H1 (cell line): ENCODE results near the gene RALGAPB. TPM values are rescaled to one million over a fixed set of nuclear protein-coding genes. Genes with fewer than 3 reads are reported as not detected.

Experiments used
- CTCF ChIA-PET: fragments of 300-600 bp; sonication (Branson Sonifier 250); formaldehyde crosslinking; loops from one replicate; lab custom pipeline; 2021; ENCODE audit not compliant: partially characterized antibody; lab: Charles Lee
- POLR2A ChIA-PET: fragments of 300-600 bp; sonication (Branson Sonifier 250); formaldehyde crosslinking; loops from one replicate; lab custom pipeline; 2021; ENCODE audit warnings: inconsistent platforms; ENCODE audit not compliant: partially characterized antibody; lab: Charles Lee
- DNase-seq, 2 experiments: peaks; one replicate each; pipeline versions ENCODE4 v3.0.0 to v3.0.0-alpha.2; 2010 to 2022; ENCODE audit warnings: low spot score in 2 of 2, low read depth in 1 of 2, mixed read lengths in 1 of 2
- FAIRE-seq: peaks from 2 replicates; lab custom pipeline; 2011; peaks lifted over from hg19 to GRCh38; lab: Jason Lieb, UNC
- H2AFZ ChIP-seq: 2 replicates; pipeline ENCODE4 v1.8.1; 2012; ENCODE audit warnings: low read length, inconsistent platforms
- H2AK5ac ChIP-seq: 2 replicates; pipeline ENCODE4 v1.6.1; 2013; ENCODE audit warnings: low read depth, low read length
- H2BK120ac ChIP-seq: replicated peaks from 2 replicates; pipeline ENCODE3; 2013; ENCODE audit warnings: low read depth, low read length, inconsistent platforms
- H2BK12ac ChIP-seq: 2 replicates; pipeline ENCODE4 v1.6.1; 2013; ENCODE audit warnings: low read depth, low read length
- H2BK15ac ChIP-seq: 2 replicates; pipeline ENCODE4 v1.6.1; 2013; ENCODE audit warnings: low read length
- H2BK20ac ChIP-seq: 2 replicates; pipeline ENCODE4 v1.6.1; 2013; ENCODE audit warnings: low read length
- H2BK5ac ChIP-seq: 2 replicates; pipeline ENCODE4 v1.6.1; 2013; ENCODE audit warnings: low read depth, low read length
- H3K14ac ChIP-seq: 2 replicates; pipeline ENCODE4 v1.6.1; 2013; ENCODE audit warnings: inconsistent platforms; ENCODE audit not compliant: insufficient read length
- H3K18ac ChIP-seq: 2 replicates; pipeline ENCODE4 v1.6.1; 2013; ENCODE audit warnings: low read length; ENCODE audit errors: extremely low read depth
- H3K23ac ChIP-seq: 2 replicates; pipeline ENCODE4 v1.6.1; 2013; ENCODE audit warnings: inconsistent platforms; ENCODE audit not compliant: insufficient read length
- H3K23me2 ChIP-seq: 2 replicates; pipeline ENCODE4 v1.6.1; 2013; ENCODE audit warnings: low read depth, low read length
- H3K27ac ChIP-seq: 2 replicates; pipeline ENCODE4 v1.6.1; 2011; ENCODE audit warnings: low read depth, low read length, inconsistent platforms
- H3K27me3 ChIP-seq, 4 experiments: replicated peaks in 1 of 4; 1 replicate in 1 of 4; 2 replicates in 3 of 4; pipeline versions ENCODE4 v1.6.1 to v1.8.1; 2011 to 2013; ENCODE audit warnings: low read length in 3 of 4, mild to moderate bottlenecking in 3 of 4, inconsistent platforms in 2 of 4, mixed read lengths in 2 of 4, moderate library complexity in 1 of 4; ENCODE audit not compliant: control insufficient read depth in 3 of 4, insufficient read depth in 3 of 4; ENCODE audit errors: extremely low read depth in 1 of 4
- H3K36me3 ChIP-seq, 4 experiments: 2 replicates each; pipeline versions ENCODE4 v1.6.1 to v1.8.1; 2011 to 2013; ENCODE audit warnings: mild to moderate bottlenecking in 4 of 4, low read length in 3 of 4, moderate library complexity in 2 of 4, control low read depth in 1 of 4, inconsistent platforms in 1 of 4; ENCODE audit not compliant: insufficient read depth in 4 of 4, control insufficient read depth in 2 of 4
- H3K4ac ChIP-seq: replicated peaks from 2 replicates; pipeline ENCODE3; 2013; ENCODE audit warnings: low read length, low read depth, mixed read lengths, inconsistent platforms; ENCODE audit not compliant: insufficient read length
- H3K4me1 ChIP-seq, 4 experiments: replicated peaks in 1 of 4; 1 replicate in 1 of 4; 2 replicates in 3 of 4; pipeline versions ENCODE4 v1.6.1 to v1.8.1; 2011 to 2013; ENCODE audit warnings: low read length in 3 of 4, inconsistent platforms in 2 of 4, mixed read lengths in 1 of 4; ENCODE audit not compliant: insufficient read depth in 4 of 4, control insufficient read depth in 3 of 4
- H3K4me2 ChIP-seq, 2 experiments: 2 replicates each; pipeline versions ENCODE4 v1.6.1 to v1.8.1; 2011 to 2013; ENCODE audit warnings: low read depth in 2 of 2, low read length in 2 of 2, control low read depth in 1 of 2, inconsistent platforms in 1 of 2, mild to moderate bottlenecking in 1 of 2; ENCODE audit not compliant: insufficient read depth in 1 of 2
- H3K4me3 ChIP-seq, 4 experiments: fragments of 200-600, 300-600 bp in 1 of 4; sonication (generic), shearing (Covaris generic), sonication (Bioruptor Twin) in 1 of 4; 2 replicates each; pipeline versions ENCODE4 v1.5.1 to v1.8.1; 2011 to 2016; ENCODE audit warnings: low read length in 4 of 4, low read depth in 3 of 4, control low read depth in 2 of 4, inconsistent platforms in 2 of 4, mild to moderate bottlenecking in 2 of 4, mixed read lengths in 1 of 4, moderate library complexity in 1 of 4; ENCODE audit not compliant: insufficient read depth in 2 of 4; ENCODE audit errors: extremely low read depth in 1 of 4
- H3K56ac ChIP-seq: replicated peaks from 2 replicates; pipeline ENCODE3; 2013; ENCODE audit warnings: low read depth, mild to moderate bottlenecking, mixed read lengths, low read length, inconsistent platforms; ENCODE audit not compliant: insufficient read length
- H3K79me1 ChIP-seq: 2 replicates; pipeline ENCODE4 v1.6.1; 2013; ENCODE audit warnings: low read depth, low read length, control low read depth
- H3K79me2 ChIP-seq, 2 experiments: 2 replicates each; pipeline versions ENCODE4 v1.6.1 to v1.8.1; 2012 to 2013; ENCODE audit warnings: low read length in 2 of 2, mild to moderate bottlenecking in 2 of 2, inconsistent platforms in 1 of 2; ENCODE audit not compliant: insufficient read depth in 2 of 2, control insufficient read depth in 1 of 2
- H3K9ac ChIP-seq, 4 experiments: replicated peaks in 1 of 4; 1 replicate in 1 of 4; 2 replicates in 3 of 4; pipeline versions ENCODE4 v1.6.1 to v1.8.1; 2011 to 2013; ENCODE audit warnings: low read depth in 3 of 4, low read length in 3 of 4, control low read depth in 2 of 4, mild to moderate bottlenecking in 2 of 4, moderate library complexity in 2 of 4, inconsistent platforms in 1 of 4; ENCODE audit errors: extremely low read depth in 1 of 4
- H3K9me3 ChIP-seq, 2 experiments: 2 replicates each; pipeline versions ENCODE4 v1.6.1 to v1.8.1; 2012 to 2013; ENCODE audit warnings: mild to moderate bottlenecking in 2 of 2, moderate library complexity in 2 of 2, control low read depth in 1 of 2, inconsistent platforms in 1 of 2, low read depth in 1 of 2, low read length in 1 of 2, mixed read lengths in 1 of 2; ENCODE audit not compliant: insufficient read depth in 2 of 2
- H4K20me1 ChIP-seq, 2 experiments: replicated peaks in 1 of 2; 2 replicates each; pipeline versions ENCODE3 to v1.8.1; 2011 to 2013; ENCODE audit warnings: inconsistent platforms in 2 of 2, low read length in 2 of 2, mild to moderate bottlenecking in 1 of 2; ENCODE audit not compliant: insufficient read depth in 2 of 2, control insufficient read depth in 1 of 2
- H4K5ac ChIP-seq: 2 replicates; pipeline ENCODE4 v1.6.1; 2013; ENCODE audit warnings: low read length, low read depth, mixed read lengths, inconsistent platforms; ENCODE audit not compliant: insufficient read length
- H4K8ac ChIP-seq: 2 replicates; pipeline ENCODE4 v1.8.0; 2013; ENCODE audit warnings: mild to moderate bottlenecking, moderate library complexity, low read length, inconsistent platforms; ENCODE audit not compliant: insufficient read depth; ENCODE audit errors: extremely low read depth
- H4K91ac ChIP-seq: replicated peaks from 2 replicates; pipeline ENCODE3; 2013; ENCODE audit warnings: low read length, mixed read lengths, inconsistent platforms; ENCODE audit not compliant: insufficient read length
- EGR1 ChIP-seq: IDR thresholded peaks from 2 replicates; pipeline ENCODE4 v1.6.1; 2011; ENCODE audit warnings: low read depth, low read length, borderline replicate concordance
- KDM4A ChIP-seq: IDR thresholded peaks from one replicate; pipeline ENCODE4 v1.7.1; 2012; ENCODE audit warnings: low read depth, mild to moderate bottlenecking, moderate library complexity, low read length, inconsistent platforms; ENCODE audit not compliant: severe bottlenecking
- NRF1 ChIP-seq: IDR thresholded peaks from 2 replicates; pipeline ENCODE4 v1.6.1; 2011; ENCODE audit warnings: mild to moderate bottlenecking, low read depth, low read length, improper control_type of control experiment
- SAP30 ChIP-seq: fragments of 300-600 bp; sonication (generic); IDR thresholded peaks from 2 replicates; pipeline ENCODE4 v1.7.1; 2012; ENCODE audit warnings: low read length, moderate library complexity, mild to moderate bottlenecking, inconsistent platforms; ENCODE audit not compliant: insufficient read depth, insufficient replicate concordance
- TCF12 ChIP-seq: IDR thresholded peaks from 2 replicates; pipeline ENCODE4 v1.6.1; 2011; ENCODE audit warnings: low read depth, mild to moderate bottlenecking, low read length
- WGBS, 2 experiments: shearing (Covaris generic) in 1 of 2; methylation state at CpG; one replicate each; pipeline versions ENCODE4 v1.1.6 to v1.1.7; 2013 to 2015; ENCODE audit warnings: low lambda C conversion rate in 2 of 2, mixed read lengths in 2 of 2, inconsistent platforms in 1 of 2, low coverage in 1 of 2, missing lambda C conversion rate in 1 of 2; ENCODE audit not compliant: insufficient replicate concordance in 2 of 2, insufficient coverage in 1 of 2, insufficient read length in 1 of 2; ENCODE audit errors: extremely low coverage in 1 of 2, missing lambda C conversion rate in 1 of 2; 5-methylcytosine and 5-hydroxymethylcytosine counted together
- polyA plus RNA-seq, 7 experiments: library from polyadenylated mRNA; depleted of rRNA in 3 of 7; stranded (reverse) in 5 of 7; unstranded in 2 of 7; fragments of >200 nt in 5 of 7; fragments of 200-250 nt in 2 of 7; gene quantifications; 1 replicate in 5 of 7; 2 replicates in 1 of 7; 4 replicates in 1 of 7; pipeline versions ENCODE4 v1.2.1 to v1.2.3, GENCODE V29; 2011 to 2013; ENCODE audit warnings: missing spikeins in 2 of 7, mixed read lengths in 2 of 7
- total RNA-seq: library from RNA; stranded (reverse); fragmentation: NEBNext Ultra II Directional; extraction: Animal tissue kit (Norgen Biotek cat#: 25700); gene quantifications from 2 replicates; pipeline ENCODE4 v1.2.1, GENCODE V29; 2021
- TF ChIP-seq, protein P1 (sequence below): IDR thresholded peaks from 2 replicates; pipeline ENCODE4 v1.6.1; 2012; ENCODE audit warnings: low read length, inconsistent platforms

The RALGAPB gene
- total and polyA plus RNA-seq, 2 of the 8 experiments (the other 6 are each of a cell fraction or from before 2014, with no cell fraction given), result 10.6 to 35.1 TPM

DNA sequence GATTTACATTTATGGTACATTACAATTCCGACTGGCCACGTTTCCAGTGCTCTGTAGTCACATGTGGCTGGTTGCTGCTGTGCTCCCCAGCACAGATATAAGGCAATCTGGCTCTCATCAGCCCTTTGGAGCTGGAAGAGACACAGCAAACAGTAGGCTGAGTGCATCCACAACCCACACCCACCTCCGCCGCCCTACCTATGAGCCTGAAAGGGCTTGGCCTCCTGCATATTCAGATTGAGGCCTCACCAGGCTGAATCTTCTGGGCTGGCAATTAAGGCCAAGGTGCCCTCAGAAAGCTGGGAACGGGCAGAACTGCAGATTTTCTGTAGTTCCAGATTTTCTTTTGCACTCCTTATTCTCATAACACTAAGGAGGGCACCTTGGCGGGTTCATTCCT, 34.8 kb upstream of the RALGAPB start:
- H3K4me3 ChIP-seq, result no peak overlapping the region
- peaks cover 10% of the 10 kb centered on the region for H3K23me2 ChIP-seq
- H4K91ac ChIP-seq, result no peak overlapping the region
- H3K27me3 ChIP-seq, result no peaks in the 10 kb centered on the region
- H3K9ac ChIP-seq, result no peak overlapping the region; a peak in 1 of 7 replicates
- peaks cover 5 to 18% (median 10%) of the 10 kb centered on the region in 4 experiments; a peak in 6 of 8 replicates for H3K36me3 ChIP-seq
- H3K79me1 ChIP-seq, result peaks cover 7% of the 10 kb centered on the region; the same call in 1 of the 2 replicates
- H2BK12ac ChIP-seq, result no peak overlapping the region
- H3K79me2 ChIP-seq, result peaks cover 21 to 23% of the 10 kb centered on the region in 2 experiments
- no peak overlapping the region for H3K4ac ChIP-seq
- ChIA-PET CTCF (interaction anchor here (1.0 to 2.7 kb wide), 4 partner anchors 9 to 102 kb away, joined by 3 to 25 read pairs (median 5); no protein-coding TSS in a partner anchor), POLR2A (interaction anchor here (0.8 to 3.1 kb wide), 6 partner anchors 9 to 35 kb away, joined by 3 to 27 read pairs (median 4); partner anchors contain the start of gene RALGAPB)
- no peak overlapping the region for H2BK120ac ChIP-seq
- 85% methylated on average over 6 of the region's 6 CpGs; no CpG with 5 or more reads in 1 of the 2 experiments for WGBS, 2 experiments
- H2BK20ac ChIP-seq, result no peak overlapping the region
- no peak overlapping the region for H3K27ac ChIP-seq
- H3K9me3 ChIP-seq, result no peaks in the 10 kb centered on the region
- no peak overlapping the region for H4K5ac ChIP-seq
- H3K4me1 ChIP-seq, result peaks cover 0 to 11% (median 6%) of the 10 kb centered on the region in 4 experiments; a peak in 6 of 7 replicates
- no peak overlapping the region for H3K56ac ChIP-seq
- no peak overlapping the region for H2AK5ac ChIP-seq
- no peak overlapping the region for H4K8ac ChIP-seq
- H3K4me2 ChIP-seq, result no peak overlapping the region
- DNase-seq (no peak), FAIRE-seq (no peak)
- H2AFZ ChIP-seq, result no peak overlapping the region
- H2BK15ac ChIP-seq, result no peak overlapping the region
- no peak overlapping the region for H3K14ac ChIP-seq
- no peak overlapping the region for H2BK5ac ChIP-seq
- no peak overlapping the region for H3K23ac ChIP-seq
- H4K20me1 ChIP-seq, result peaks cover 8 to 11% of the 10 kb centered on the region in 2 experiments
- H3K18ac ChIP-seq, result no peak overlapping the region
- TF ChIP-seq, protein P1, sequence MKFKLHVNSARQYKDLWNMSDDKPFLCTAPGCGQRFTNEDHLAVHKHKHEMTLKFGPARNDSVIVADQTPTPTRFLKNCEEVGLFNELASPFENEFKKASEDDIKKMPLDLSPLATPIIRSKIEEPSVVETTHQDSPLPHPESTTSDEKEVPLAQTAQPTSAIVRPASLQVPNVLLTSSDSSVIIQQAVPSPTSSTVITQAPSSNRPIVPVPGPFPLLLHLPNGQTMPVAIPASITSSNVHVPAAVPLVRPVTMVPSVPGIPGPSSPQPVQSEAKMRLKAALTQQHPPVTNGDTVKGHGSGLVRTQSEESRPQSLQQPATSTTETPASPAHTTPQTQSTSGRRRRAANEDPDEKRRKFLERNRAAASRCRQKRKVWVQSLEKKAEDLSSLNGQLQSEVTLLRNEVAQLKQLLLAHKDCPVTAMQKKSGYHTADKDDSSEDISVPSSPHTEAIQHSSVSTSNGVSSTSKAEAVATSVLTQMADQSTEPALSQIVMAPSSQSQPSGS, result no peak
- TF ChIP-seq NRF1, result no peak
- no peak for TF ChIP-seq SAP30
- TF ChIP-seq TCF12, result no peak
- no peak for TF ChIP-seq EGR1
- no peak for TF ChIP-seq KDM4A
